AG09309 (cell line): ENCODE data around the gene NPTN.

Experiments
- DNase-seq: peaks from one replicate; pipeline ENCODE4 v3.0.0-alpha.2; 2010; ENCODE audit warnings: low read depth
- H3K4me3 ChIP-seq: 2 replicates; pipeline ENCODE4 v1.5.1; 2011; ENCODE audit warnings: mild to moderate bottlenecking, low read depth, low read length, moderate library complexity; ENCODE audit not compliant: control insufficient read depth
- TF ChIP-seq, protein P1 (sequence below): IDR thresholded peaks from 2 replicates; pipeline ENCODE4 v1.5.1; 2011; ENCODE audit warnings: mild to moderate bottlenecking, low read depth, low read length, inconsistent platforms; ENCODE audit not compliant: insufficient read depth, control insufficient read depth; ENCODE audit errors: missing control alignments

The NPTN gene

DNA sequence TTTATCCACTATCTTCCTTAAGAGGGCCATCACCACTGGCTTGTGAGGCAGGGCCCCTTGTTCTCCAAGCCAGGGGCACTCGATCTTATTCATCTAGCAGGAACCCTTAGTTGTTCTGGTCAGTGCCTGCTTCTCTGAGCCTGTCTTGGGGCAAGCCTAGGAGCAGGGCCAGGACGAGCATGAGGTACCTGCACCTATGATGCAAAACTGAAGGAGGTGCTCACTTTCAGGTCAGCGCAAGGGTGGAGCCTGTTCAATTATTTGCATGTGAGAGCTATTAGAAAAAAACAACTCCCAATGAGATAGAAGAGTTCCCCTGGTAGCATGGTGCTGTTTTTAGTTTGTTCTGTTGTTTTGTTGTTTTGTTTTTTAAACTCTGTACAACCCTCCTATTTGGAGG lies 46.0 kb upstream of the NPTN start:
- no peak for DNase-seq
- H3K4me3 ChIP-seq = no peak overlapping the region
- TF ChIP-seq, protein P1, sequence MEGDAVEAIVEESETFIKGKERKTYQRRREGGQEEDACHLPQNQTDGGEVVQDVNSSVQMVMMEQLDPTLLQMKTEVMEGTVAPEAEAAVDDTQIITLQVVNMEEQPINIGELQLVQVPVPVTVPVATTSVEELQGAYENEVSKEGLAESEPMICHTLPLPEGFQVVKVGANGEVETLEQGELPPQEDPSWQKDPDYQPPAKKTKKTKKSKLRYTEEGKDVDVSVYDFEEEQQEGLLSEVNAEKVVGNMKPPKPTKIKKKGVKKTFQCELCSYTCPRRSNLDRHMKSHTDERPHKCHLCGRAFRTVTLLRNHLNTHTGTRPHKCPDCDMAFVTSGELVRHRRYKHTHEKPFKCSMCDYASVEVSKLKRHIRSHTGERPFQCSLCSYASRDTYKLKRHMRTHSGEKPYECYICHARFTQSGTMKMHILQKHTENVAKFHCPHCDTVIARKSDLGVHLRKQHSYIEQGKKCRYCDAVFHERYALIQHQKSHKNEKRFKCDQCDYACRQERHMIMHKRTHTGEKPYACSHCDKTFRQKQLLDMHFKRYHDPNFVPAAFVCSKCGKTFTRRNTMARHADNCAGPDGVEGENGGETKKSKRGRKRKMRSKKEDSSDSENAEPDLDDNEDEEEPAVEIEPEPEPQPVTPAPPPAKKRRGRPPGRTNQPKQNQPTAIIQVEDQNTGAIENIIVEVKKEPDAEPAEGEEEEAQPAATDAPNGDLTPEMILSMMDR = no peak

DNA sequence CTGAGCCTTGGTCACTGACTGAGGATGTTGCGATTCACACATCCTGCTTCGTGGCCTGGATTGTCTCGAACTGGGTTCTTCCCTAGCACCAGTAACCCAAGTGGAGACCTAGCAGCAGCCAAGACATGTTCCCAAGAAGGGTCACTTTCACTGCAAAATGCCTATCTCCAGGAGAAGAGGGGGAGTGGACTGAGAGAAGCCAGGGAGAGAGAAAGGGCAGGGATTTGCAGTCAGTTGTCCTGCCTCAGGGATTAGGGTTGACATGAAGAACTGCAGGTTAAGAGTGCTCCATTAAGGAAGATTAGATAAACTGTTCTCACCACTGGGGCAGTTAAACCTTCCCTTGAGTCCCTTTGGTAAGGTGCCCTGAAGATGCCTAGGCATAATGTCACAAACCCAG lies 45.3 kb upstream of the NPTN start:
- DNase-seq = no peak
- H3K4me3 ChIP-seq = no peak overlapping the region
- TF ChIP-seq, protein P1 = no peak

DNA sequence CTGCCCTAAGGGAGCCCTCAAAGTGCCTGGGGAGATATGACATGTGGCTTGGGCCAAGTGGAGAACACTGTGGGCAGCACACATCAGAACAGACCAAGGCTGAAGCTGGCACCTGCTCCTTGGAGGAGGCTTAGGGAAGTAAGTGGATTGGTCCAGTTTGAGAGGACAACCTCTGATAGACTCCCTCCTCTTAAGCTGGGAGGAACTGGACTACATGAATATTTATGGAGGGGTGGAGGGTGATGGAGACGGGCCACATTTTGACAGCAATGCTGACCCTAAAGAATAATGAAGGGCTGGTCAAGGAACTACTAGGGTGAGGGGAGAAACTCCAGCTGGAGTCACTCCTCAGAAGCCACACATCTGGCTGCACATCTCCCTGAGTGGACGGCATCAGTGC lies 44.5 kb upstream of the NPTN start:
- TF ChIP-seq, protein P1 = no peak
- H3K4me3 ChIP-seq = no peak overlapping the region
- DNase-seq = no peak

DNA sequence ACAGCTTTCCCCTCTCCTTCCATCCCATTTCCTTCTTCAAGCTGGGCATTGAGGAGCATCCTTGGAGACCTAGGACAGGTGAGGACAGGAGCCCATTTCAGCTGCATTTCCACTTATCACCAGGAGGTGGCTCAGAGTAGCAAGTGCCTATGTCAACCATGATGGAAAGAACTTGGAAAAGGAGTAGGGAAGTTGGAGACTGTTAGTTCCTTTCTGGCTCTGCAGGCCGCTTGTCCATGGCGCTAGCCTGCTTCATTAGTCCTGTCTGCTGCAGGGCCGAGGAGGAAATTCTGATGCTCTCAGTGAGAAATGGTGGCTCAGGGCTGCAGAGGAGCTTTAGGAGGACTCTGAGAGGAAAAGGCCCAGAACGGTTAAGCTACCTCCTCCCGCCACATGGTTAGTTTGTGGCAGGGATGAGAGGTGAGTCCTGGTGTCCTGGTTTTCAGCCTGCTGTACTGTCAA lies 44.0 kb upstream of the NPTN start:
- TF ChIP-seq, protein P1 = peak; percentile 85
- H3K4me3 ChIP-seq = no peak overlapping the region
- no peak for DNase-seq

DNA sequence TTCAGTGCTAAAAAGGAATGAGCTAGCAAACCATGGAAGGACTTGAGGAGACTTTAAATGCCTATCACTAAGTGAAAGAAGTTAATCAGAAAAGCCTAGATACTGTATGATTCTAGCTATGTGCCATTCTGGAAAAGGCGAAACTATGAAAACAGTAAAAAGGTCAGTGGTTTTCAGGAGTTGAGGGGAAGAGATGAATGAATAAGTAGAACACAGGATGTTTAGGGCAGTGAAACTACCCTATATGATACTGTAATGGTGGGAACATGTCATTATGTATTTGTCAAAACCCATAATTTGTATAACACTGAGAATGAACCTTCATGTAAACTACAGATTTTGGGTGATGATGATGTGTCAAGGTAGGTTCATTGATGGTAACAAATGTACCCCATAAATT lies 41.4 kb upstream of the NPTN start:
- DNase-seq = no peak
- TF ChIP-seq, protein P1 = no peak
- H3K4me3 ChIP-seq = no peak overlapping the region

DNA sequence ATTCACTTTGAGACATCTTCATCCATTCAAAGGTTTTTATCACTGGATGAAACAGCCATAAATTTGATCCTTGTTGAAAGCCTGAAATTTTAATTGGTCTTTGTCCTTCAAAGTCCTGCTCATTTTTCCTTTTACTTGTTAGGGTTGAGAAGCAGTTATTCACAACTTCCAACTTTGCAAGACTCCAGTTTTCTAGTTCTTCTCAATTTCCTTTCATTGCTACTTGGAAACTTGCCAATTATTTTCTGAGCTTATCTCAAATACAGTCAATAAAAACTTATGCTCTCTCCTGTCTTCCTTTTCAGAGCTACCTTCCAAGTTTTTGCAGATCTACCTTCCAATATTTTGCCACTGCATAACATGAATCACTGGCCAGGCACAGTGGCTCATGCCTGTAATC lies 27.3 kb upstream of the NPTN start:
- TF ChIP-seq, protein P1 = no peak
- no peak overlapping the region for H3K4me3 ChIP-seq
- no peak for DNase-seq

DNA sequence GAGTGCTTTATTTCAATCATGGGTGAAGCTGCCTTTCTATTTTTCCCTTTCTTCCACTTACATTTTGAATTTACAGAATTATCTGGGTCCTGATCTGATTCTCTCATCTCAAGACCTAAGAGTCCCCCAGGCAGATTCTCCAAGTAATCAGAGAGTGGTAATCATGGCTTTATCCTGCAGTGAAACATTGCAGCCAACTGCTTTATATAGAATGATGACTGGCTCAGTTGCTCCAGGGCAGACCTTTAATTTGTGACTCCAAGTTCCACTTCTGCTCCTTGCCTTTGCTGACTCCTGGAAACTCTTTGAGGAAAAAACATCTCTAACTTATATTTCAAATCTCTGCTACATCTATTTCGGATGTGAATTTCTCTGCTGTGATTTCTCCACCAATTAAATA lies 25.5 kb upstream of the NPTN start:
- no peak overlapping the region for H3K4me3 ChIP-seq
- DNase-seq = no peak
- TF ChIP-seq, protein P1 = no peak
